ENCODE data around the gene ZNF467.

- TF ChIP-seq POLR2A (IDR thresholded peaks at IDR 0.05) (no peak), CTCF (IDR thresholded peaks at IDR 0.05) (no peak)
These were observed 23.1 kb downstream of the ZNF467 start for GRCh38 chr7:149750122-149750845.
